Measurements from ENCODE around the gene INKA1.

- TF ChIP-seq, protein P1, sequence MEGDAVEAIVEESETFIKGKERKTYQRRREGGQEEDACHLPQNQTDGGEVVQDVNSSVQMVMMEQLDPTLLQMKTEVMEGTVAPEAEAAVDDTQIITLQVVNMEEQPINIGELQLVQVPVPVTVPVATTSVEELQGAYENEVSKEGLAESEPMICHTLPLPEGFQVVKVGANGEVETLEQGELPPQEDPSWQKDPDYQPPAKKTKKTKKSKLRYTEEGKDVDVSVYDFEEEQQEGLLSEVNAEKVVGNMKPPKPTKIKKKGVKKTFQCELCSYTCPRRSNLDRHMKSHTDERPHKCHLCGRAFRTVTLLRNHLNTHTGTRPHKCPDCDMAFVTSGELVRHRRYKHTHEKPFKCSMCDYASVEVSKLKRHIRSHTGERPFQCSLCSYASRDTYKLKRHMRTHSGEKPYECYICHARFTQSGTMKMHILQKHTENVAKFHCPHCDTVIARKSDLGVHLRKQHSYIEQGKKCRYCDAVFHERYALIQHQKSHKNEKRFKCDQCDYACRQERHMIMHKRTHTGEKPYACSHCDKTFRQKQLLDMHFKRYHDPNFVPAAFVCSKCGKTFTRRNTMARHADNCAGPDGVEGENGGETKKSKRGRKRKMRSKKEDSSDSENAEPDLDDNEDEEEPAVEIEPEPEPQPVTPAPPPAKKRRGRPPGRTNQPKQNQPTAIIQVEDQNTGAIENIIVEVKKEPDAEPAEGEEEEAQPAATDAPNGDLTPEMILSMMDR (IDR thresholded peaks at IDR 0.05), result no peak
- TF ChIP-seq POLR2AphosphoS5 (IDR thresholded peaks at IDR 0.05; ENCODE audit: insufficient read depth in 1 of 2, low read depth in 1 of 2), result no peak
- TF ChIP-seq POLR2A (IDR thresholded peaks at IDR 0.05), result no peak
These were observed 33.7 kb upstream of the INKA1 start for GRCh38 chr3:49769286-49769915.

All from vagina (tissue), 2 donors.